GM18505 (cell line): ENCODE results near the gene SMURF1.
"Not testable (repeated sequence)": the region's sequence is repeated elsewhere in the genome, so short reads cannot be mapped to it uniquely, and the experiment has no call there.

Experiments
- ATAC-seq: cut with Tn5 transposase; IDR thresholded peaks from one replicate; pipeline ENCODE4 v1.9.1; 2021; ENCODE audit not compliant: unreplicated experiment
- POLR2A ChIP-seq: IDR thresholded peaks from 4 replicates; pipeline ENCODE4 v1.6.1; 2011; ENCODE audit warnings: borderline replicate concordance; ENCODE audit not compliant: insufficient read depth, insufficient read length; ENCODE audit errors: extremely low read depth

The SMURF1 gene

GRCh38 chr7:99061001-99061776, 82.7 kb downstream of the SMURF1 start:
- TF ChIP-seq POLR2A = no peak

GRCh38 chr7:99054781-99055180, 89.1 kb downstream of the SMURF1 start:
- ATAC-seq = no peak
- TF ChIP-seq POLR2A = no peak

More at GRCh38 chr7:99061001-99061776, 82.7 kb downstream of the SMURF1 start:
- no peak for ATAC-seq

GRCh38 chr7:99050971-99051370, 92.9 kb downstream of the SMURF1 start:
- no peak for TF ChIP-seq POLR2A
- ATAC-seq = no peak

- no peak for ATAC-seq
- TF ChIP-seq POLR2A = no peak
Measured at GRCh38 chr7:99047526-99048077, 96.3 kb downstream of the SMURF1 start.

- no peak for ATAC-seq
- TF ChIP-seq POLR2A = no peak
Measured at GRCh38 chr7:99046722-99047121, 97.2 kb downstream of the SMURF1 start.

GRCh38 chr7:99046262-99046661, 97.6 kb downstream of the SMURF1 start:
- not testable (repeated sequence) for ATAC-seq

GRCh38 chr7:99044858-99045257, 99.0 kb downstream of the SMURF1 start:
- not testable (repeated sequence) for ATAC-seq

GRCh38 chr7:99042957-99043356, 101.0 kb downstream of the SMURF1 start:
- no peak for ATAC-seq
- TF ChIP-seq POLR2A = no peak

GRCh38 chr7:99041526-99041925, 102.4 kb downstream of the SMURF1 start:
- no peak for TF ChIP-seq POLR2A

GRCh38 chr7:99040104-99040958, 103.6 kb downstream of the SMURF1 start:
- ATAC-seq = no peak
- TF ChIP-seq POLR2A = no peak

More at GRCh38 chr7:99041526-99041925, 102.4 kb downstream of the SMURF1 start:
- ATAC-seq = no peak

- ATAC-seq = no peak
- no peak for TF ChIP-seq POLR2A
Measured at GRCh38 chr7:99039384-99039891, 104.5 kb downstream of the SMURF1 start.

GRCh38 chr7:99038086-99038855, 105.6 kb downstream of the SMURF1 start:
- no peak for ATAC-seq
- TF ChIP-seq POLR2A = no peak
